Measurements from ENCODE around the gene MUC6.
"Not testable (repeated sequence)": the region's sequence is repeated elsewhere in the genome, so short reads cannot be mapped to it uniquely, and the experiment has no call there.

MUC6 gene

DNA sequence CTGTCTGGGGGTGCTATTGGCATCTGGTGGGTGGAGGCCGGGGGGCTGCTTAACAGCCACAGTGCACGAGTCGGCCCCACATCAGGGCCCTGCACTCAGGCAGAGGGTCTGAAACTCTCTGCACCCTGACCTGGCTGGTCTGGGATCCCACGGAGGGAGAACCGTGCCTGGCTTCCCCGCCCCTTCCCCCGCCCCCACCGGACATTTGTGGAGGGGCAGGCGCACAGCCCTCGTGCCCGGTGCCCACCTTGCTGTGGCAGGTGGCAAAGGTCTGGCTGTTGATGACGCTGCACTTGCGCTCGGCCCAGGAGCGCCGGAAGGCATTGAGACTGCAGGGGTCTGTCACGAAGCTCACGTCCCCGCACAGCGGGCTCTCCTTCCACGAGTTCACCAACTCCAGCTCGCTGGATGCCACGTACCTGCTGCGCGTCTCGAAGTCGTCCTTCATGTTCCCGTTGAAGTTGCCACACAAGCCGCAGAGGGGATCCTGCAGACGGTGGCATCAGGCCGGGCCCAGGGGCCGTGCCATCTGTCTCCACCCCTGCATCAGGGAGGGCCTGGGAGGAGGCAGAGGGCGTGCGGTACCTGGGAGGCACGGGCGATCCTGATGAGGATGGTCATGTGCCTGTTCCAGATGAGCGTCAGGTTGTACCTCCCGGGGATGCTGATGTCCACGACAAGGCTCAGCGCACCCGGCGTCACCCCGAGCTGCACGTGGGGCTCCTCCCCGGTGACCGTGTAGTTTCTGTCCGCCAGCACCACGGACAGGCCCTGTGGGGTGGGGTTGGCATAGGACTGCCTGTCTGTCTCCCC lies 11.7 kb downstream of the MUC6 start:
- no peak for DNase-seq (ENCODE audit: low read depth, low spot score)

DNA sequence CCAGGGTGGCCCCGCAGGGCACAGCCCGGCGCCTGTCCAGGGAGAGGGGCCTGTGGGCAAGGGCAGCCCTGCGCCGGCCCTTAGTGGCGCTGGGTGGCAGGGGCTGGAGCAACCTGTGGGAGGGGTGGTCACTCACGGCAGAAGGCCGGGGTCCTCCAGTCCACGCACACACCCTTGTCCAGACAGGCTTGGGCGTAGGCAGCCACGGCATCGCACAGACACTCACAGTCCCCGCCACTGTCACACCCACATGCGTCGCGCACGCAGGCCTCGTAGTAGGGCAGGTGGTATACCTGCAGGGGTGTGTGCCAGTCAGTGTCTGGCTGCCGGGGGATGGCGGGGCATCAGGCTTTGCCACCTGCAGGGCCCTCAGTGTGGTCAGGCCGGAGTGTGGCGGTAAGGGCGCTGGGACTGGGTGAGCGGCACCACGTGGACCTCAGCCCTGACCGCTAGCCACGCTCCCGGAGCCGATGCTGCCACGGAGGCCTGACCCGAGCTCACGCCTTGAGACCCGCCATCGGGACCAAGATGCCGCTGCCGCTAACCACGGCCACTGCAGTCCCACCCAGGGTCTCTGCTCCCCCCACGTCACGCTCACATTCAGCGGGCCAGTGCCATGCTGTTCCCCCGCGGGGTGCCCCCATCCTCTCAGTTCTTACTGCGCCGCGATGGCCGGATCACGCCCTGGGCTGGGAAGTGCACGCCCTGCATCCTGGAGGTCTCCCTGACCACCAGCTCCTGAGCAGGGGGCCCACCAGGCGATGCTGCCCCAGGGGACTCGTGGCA lies 12.5 kb downstream of the MUC6 start:
- DNase-seq (ENCODE audit: low read depth, low spot score), result no peak

DNA sequence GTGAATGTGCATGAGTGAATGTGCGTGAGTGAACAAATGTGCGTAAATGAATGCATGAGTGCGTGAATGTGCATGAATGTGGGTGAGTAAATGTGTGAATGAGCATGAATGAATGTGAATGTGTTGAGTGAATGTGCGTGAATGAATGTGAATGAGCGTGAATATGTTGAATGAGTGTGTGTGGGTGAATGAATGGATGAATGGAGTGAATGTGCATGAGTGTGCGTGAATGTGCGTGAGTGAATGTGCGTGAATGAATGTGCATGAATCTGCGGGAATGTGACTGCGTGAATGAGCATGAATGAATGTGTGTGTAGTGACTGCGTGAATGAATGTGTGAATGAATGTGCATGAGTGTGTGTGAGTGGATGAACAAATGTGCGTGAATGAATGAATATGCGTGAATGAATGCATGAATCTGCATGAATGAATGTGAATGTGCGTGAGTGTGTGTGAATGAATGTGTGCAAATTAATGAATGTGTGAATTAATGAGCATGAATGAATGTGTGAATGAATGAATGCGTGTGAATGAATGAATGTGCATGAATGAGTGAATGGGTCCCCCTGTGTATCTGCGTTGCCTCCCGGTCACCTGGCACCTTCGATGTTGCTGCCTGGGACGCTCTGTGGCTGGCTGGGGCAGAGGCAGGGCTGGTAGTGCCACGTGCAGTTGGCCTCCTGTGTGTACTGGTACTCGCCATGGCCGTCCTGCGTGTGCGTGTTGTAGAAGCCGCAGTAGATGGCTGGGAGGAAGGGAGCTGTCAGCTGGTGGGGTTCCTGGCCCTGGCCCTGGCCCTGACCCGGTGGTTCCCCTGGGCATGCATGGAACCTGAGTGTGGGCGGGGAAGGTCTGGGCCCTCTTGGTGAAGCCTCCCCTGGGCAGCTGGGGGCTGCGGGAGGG lies 13.4 kb downstream of the MUC6 start:
- DNase-seq (ENCODE audit: low read depth, low spot score), result no peak

GRCh38 chr11:1022411-1022810 lies 14.1 kb downstream of the MUC6 start:
- DNase-seq (ENCODE audit: low read depth, low spot score), result no peak

DNA sequence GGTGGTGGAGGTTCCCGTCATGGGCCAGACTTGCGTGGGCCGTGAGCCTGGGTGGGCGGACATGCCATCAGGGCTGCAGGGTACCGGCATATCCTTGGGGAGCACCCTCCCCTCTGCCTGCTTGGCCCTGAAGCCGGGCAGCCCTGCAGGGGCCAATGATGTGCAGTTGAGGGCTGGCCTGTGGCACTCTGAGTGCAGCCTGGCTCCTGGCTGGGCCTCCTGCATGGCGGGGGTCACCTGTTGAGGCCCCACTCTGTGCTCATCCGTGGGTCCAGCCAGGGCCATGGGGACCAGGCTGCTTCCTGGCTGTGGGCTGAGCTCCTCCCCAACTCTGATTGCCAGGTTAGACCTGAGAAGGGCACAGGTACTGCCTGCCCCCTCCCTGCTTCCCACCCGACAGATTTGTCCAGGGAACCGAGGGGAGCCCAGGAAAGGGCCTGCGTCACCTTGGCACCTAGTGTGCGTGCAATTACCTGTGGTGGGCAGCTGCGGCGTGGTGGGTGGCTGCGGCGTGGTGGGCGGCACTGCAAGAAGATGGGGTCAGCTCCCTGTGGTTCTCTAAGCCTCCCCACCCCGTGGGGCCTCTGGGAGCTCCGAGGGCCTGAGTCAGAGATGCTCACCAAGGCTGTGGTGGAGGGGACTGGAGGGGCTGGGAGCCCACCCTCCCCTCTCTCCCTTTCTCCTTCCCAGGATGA lies 16.2 kb downstream of the MUC6 start:
- no peak for DNase-seq (ENCODE audit: low read depth, low spot score)

DNA sequence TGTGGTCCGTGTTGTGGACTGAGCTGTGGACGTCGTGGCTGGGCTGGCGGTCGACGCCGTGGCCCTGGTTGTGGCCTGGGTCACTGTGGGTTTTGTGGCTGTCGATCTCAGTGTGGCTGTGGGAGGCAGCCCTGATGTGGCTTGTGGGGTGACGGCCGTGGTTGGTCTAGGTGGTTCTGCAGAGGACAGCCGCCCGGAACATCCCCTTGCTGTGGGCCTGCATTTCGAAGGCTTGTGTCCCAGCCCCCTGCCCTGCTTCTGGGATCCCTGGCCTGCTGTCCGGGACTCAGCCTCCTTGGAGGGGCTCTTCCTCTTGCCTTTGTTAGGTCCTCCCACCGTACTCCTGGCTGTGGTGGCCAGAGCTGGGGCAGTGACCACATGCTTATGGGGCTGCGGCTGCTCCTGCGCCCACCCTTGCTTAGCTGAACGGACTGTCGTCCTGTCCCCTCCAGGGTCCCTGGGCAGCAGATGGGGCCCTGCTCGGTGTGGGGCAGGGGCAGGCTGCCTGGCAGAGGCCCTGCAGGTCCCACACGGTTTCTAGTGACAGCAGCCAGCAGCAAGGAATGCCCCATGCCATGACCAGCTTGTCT lies 17.1 kb downstream of the MUC6 start:
- no peak for DNase-seq (ENCODE audit: low read depth, low spot score)

GRCh38 chr11:1018091-1018490 lies 18.4 kb downstream of the MUC6 start:
- no peak for DNase-seq (ENCODE audit: low read depth, low spot score)

DNA sequence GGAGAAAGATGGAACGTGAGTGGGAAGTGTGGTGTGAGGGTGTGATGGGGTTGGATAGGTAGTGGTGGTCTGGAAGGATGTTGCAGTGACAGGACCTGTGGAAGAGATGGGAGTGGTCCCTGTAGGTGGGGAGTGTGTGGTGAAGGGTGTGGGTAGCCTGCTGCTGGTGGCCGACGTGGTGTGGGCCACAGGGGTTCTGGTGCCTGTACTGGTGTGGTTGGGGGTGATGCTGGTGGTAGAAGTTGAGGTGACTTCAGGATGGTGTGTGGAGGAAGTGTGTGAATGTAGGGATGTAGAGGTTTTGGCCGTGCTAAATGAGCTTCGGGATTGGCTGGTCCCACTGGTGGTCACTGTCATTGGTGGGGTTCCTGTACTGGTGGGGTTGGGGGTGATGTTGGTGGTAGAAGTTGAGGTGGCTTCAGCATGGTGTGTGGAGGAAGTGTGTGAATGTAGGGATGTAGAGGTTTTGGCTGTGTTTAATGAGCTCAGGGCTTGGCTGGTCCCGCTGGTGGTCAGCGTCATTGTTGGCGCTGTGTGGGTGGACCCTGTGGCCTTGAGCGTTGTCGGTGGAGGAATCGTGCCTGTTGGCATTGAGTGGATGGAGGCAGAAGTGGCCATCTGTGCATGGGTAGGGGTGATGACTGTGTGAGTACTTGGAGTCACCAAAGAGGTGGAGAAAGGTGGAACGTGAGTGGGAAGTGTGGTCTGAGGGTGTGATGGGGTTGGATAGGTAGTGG lies 19.1 kb downstream of the MUC6 start:
- DNase-seq (ENCODE audit: low read depth, low spot score), result no peak

- not testable (repeated sequence) for DNase-seq (ENCODE audit: low read depth, low spot score)
Observed at GRCh38 chr11:1016610-1017126, 19.9 kb downstream of the MUC6 start.

GRCh38 chr11:1015826-1016545 lies 20.5 kb downstream of the MUC6 start:
- DNase-seq (ENCODE audit: low read depth, low spot score), result no peak

- no peak for DNase-seq (ENCODE audit: low read depth, low spot score)
Observed at GRCh38 chr11:1015064-1015463, 21.5 kb downstream of the MUC6 start.

DNA sequence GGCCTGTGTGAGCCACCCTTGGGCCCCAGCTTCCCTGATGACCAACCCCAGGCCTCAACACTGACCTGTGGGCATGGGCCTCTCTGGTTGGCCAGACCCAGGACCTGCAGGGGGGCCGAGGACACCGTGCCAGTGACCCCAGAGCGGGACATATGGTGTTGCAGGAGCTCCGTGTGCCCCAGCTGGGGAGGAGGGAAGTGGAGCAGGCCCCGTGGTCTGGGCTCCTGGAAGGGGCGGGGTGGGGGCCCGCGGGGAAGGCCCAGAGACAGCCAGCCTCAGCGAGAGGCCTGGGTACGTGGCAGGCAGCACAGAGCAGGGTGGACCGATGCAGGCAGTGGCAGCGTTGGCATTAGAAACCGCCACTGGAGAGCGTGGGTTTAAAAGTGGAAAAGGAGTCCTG lies 22.2 kb downstream of the MUC6 start:
- DNase-seq (ENCODE audit: low read depth, low spot score), result no peak

DNA sequence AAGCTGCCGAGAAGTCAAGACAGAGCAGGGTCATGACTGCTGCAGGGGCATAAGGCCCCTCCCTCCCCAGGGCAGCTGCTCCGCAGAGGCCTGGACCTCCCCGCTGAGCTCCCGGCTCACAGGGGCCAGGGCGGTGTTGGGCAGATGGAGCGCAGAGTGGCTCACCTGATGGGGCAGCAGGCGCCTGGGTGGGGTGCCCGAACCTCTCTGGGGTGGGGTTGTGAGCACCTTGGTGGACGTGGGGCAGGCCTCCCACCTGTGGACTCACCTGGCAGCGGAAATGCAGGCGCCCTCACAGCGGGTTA lies 22.9 kb downstream of the MUC6 start:
- no peak for DNase-seq (ENCODE audit: low read depth, low spot score)

- DNase-seq (ENCODE audit: low read depth, low spot score), result no peak
Observed at GRCh38 chr11:1012740-1013630, 23.5 kb downstream of the MUC6 start.

GRCh38 chr11:1012291-1012690 lies 24.2 kb downstream of the MUC6 start:
- no peak for DNase-seq (ENCODE audit: low read depth, low spot score)

- no peak for DNase-seq (ENCODE audit: low read depth, low spot score)
Observed at GRCh38 chr11:1011320-1011698, 25.2 kb downstream of the MUC6 start.

- no peak for DNase-seq (ENCODE audit: low read depth, low spot score)
Observed at GRCh38 chr11:1010551-1011319, 25.8 kb downstream of the MUC6 start.

DNA sequence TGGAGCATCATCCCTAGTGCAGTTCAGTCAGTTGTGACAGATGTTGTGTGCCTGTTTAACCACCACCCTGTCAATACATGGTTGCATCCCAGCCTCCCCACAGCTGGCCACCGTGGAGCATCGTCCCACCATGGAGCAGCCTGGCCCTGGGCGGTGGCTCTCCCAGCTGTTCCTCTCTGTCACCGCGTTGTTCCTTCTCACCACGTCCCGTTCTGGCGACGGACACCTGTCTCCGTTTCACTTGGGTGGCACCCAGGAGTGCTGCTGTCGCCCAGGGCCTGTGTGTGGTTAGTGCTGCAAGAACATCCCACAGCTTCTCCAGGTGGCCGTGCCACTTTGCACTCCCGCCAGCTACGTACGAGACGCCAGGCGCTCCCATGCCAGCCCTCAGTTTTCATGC lies 26.5 kb downstream of the MUC6 start:
- DNase-seq (ENCODE audit: low read depth, low spot score), result no peak

Data from brain pericyte (primary cell).